A204.1 (cell line): ENCODE results near the gene RBMY1J.
"Not testable (repeated sequence)": the region's sequence is repeated elsewhere in the genome, so short reads cannot be mapped to it uniquely, and the experiment has no call there.

ENCODE experiments used
- FAIRE-seq: peaks from 2 replicates; lab custom pipeline; 2012; peaks lifted over from hg19 to GRCh38; lab: Jason Lieb, UNC

Gene RBMY1J

GRCh38 chrY:22403110-22403509, at the start of gene RBMY1J:
TSS of gene RBMY1J (plus strand) at chrY:22403410. CDS start at chrY:22405448, 2,038 bp downstream.
- not testable (repeated sequence) for FAIRE-seq

GRCh38 chrY:22367416-22367815, 35.8 kb upstream of the RBMY1J start:
- FAIRE-seq, result no peak

GRCh38 chrY:22370623-22371022, 32.6 kb upstream of the RBMY1J start:
- no peak for FAIRE-seq

GRCh38 chrY:22373494-22373893, 29.7 kb upstream of the RBMY1J start:
- FAIRE-seq, result no peak

- not testable (repeated sequence) for FAIRE-seq
Measured at GRCh38 chrY:22444718-22445396, 41.6 kb downstream of the RBMY1J start.

- not testable (repeated sequence) for FAIRE-seq
Measured at GRCh38 chrY:22455522-22455921, 52.3 kb downstream of the RBMY1J start.

- not testable (repeated sequence) for FAIRE-seq
Measured at GRCh38 chrY:22461962-22462361, 58.8 kb downstream of the RBMY1J start.
